Astrocyte (in vitro differentiated cells and primary cell): ENCODE results near the gene GPI. TPM values are rescaled to one million over a fixed set of nuclear protein-coding genes. Genes with fewer than 3 reads are reported as not detected.

Experiments used
- DNase-seq: peaks from one replicate; pipeline ENCODE4 v3.0.0-alpha.2; 2010; ENCODE audit warnings: low read depth
- FAIRE-seq: peaks from 2 replicates; lab custom pipeline; 2011; peaks lifted over from hg19 to GRCh38; lab: Jason Lieb, UNC
- H2AFZ ChIP-seq: 2 replicates; pipeline ENCODE4 v1.6.0; 2012; ENCODE audit warnings: low read depth, low read length, inconsistent platforms
- H3K27ac ChIP-seq: 2 replicates; pipeline ENCODE4 v1.5.1; 2011; ENCODE audit warnings: low read depth, low read length, inconsistent platforms
- H3K27me3 ChIP-seq: 2 replicates; pipeline ENCODE4 v1.6.0; 2011; ENCODE audit warnings: low read length, inconsistent platforms; ENCODE audit not compliant: insufficient read depth
- H3K36me3 ChIP-seq: 2 replicates; pipeline ENCODE4 v1.5.1; 2011; ENCODE audit warnings: low read length, inconsistent platforms; ENCODE audit not compliant: insufficient read depth
- H3K4me1 ChIP-seq: 2 replicates; pipeline ENCODE4 v1.5.1; 2011; ENCODE audit warnings: low read length, inconsistent platforms; ENCODE audit not compliant: insufficient read depth
- H3K4me2 ChIP-seq: 2 replicates; pipeline ENCODE4 v1.6.0; 2012; ENCODE audit warnings: low read length, inconsistent platforms
- H3K4me3 ChIP-seq: 2 replicates; pipeline ENCODE4 v1.5.1; 2011; ENCODE audit warnings: low read depth, mild to moderate bottlenecking, low read length, inconsistent platforms; ENCODE audit not compliant: insufficient read depth
- H3K79me2 ChIP-seq: 2 replicates; pipeline ENCODE4 v1.6.0; 2012; ENCODE audit warnings: mild to moderate bottlenecking, low read length, inconsistent platforms; ENCODE audit not compliant: insufficient read depth
- H3K9ac ChIP-seq: 2 replicates; pipeline ENCODE4 v1.6.0; 2012; ENCODE audit warnings: mild to moderate bottlenecking, low read length, inconsistent platforms
- H3K9me3 ChIP-seq: 2 replicates; pipeline ENCODE4 v1.5.1; 2012; ENCODE audit warnings: low read depth, mild to moderate bottlenecking, low read length, inconsistent platforms; ENCODE audit not compliant: insufficient read depth
- H4K20me1 ChIP-seq: 2 replicates; pipeline ENCODE4 v1.6.0; 2012; ENCODE audit warnings: low read length, inconsistent platforms; ENCODE audit not compliant: insufficient read depth
- H3K27ac Mint-ChIP-seq: one replicate; pipeline ENCODE4 v1.8.0; 2021; ENCODE audit warnings: mild to moderate bottlenecking, mixed read lengths; ENCODE audit not compliant: unreplicated experiment
- H3K27me3 Mint-ChIP-seq: one replicate; pipeline ENCODE4 v1.8.0; 2021; ENCODE audit warnings: low read depth, mixed read lengths; ENCODE audit not compliant: unreplicated experiment
- H3K36me3 Mint-ChIP-seq: one replicate; pipeline ENCODE4 v1.8.0; 2021; ENCODE audit warnings: low read depth, mixed read lengths; ENCODE audit not compliant: unreplicated experiment
- H3K4me1 Mint-ChIP-seq: one replicate; pipeline ENCODE4 v1.8.0; 2021; ENCODE audit warnings: low read depth, mixed read lengths; ENCODE audit not compliant: unreplicated experiment
- H3K4me3 Mint-ChIP-seq: one replicate; pipeline ENCODE4 v1.8.0; 2021; ENCODE audit warnings: mild to moderate bottlenecking, moderate library complexity, mixed read lengths; ENCODE audit not compliant: unreplicated experiment
- H3K9me3 Mint-ChIP-seq: one replicate; pipeline ENCODE4 v1.8.0; 2021; ENCODE audit warnings: mild to moderate bottlenecking, mixed read lengths; ENCODE audit not compliant: unreplicated experiment
- CTCF ChIP-seq: IDR thresholded peaks from 2 replicates; pipeline ENCODE4 v1.5.1; 2011; ENCODE audit warnings: low read depth, mild to moderate bottlenecking, inconsistent platforms, low read length, moderate library complexity; ENCODE audit not compliant: insufficient read depth
- EZH2 ChIP-seq: IDR thresholded peaks from 2 replicates; pipeline ENCODE4 v1.6.1; 2012; ENCODE audit warnings: mild to moderate bottlenecking, low read length, inconsistent platforms; ENCODE audit not compliant: insufficient read depth
- total RNA-seq: library from RNA; stranded (reverse); gene quantifications from 2 replicates; pipeline ENCODE4 v1.2.1, GENCODE V29; 2021

Gene GPI
- total RNA-seq, 1 donor from 2014 or later = 249 TPM

- H3K4me3 Mint-ChIP-seq = no peak overlapping the region
- no peak overlapping the region for H3K27ac ChIP-seq
- no peak for TF ChIP-seq EZH2
- no peak for TF ChIP-seq CTCF
- H3K4me3 ChIP-seq = no peak overlapping the region
- H3K27me3 Mint-ChIP-seq = no peaks in the 10 kb centered on the region
- H3K4me1 ChIP-seq = peaks cover 12% of the 10 kb centered on the region
- peaks cover 10% of the 10 kb centered on the region for H3K36me3 Mint-ChIP-seq
- peaks cover 9% of the 10 kb centered on the region for H3K4me1 Mint-ChIP-seq
- FAIRE-seq (no peak), DNase-seq (no peak)
- H4K20me1 ChIP-seq = no peaks in the 10 kb centered on the region
- H2AFZ ChIP-seq = no peak overlapping the region
- H3K36me3 ChIP-seq = peaks cover 5% of the 10 kb centered on the region
- H3K9me3 ChIP-seq = no peaks in the 10 kb centered on the region
- H3K27me3 ChIP-seq = no peaks in the 10 kb centered on the region
- no peak overlapping the region for H3K27ac Mint-ChIP-seq
- no peaks in the 10 kb centered on the region for H3K79me2 ChIP-seq
- no peak overlapping the region for H3K9ac ChIP-seq
- no peak overlapping the region for H3K4me2 ChIP-seq
- H3K9me3 Mint-ChIP-seq = no peaks in the 10 kb centered on the region
Measured at GRCh38 chr19:34357431-34357830, 7.6 kb upstream of the GPI start.

- H3K27ac Mint-ChIP-seq = peak overlapping the region; percentile 95
- H3K36me3 Mint-ChIP-seq = peaks cover 10% of the 10 kb centered on the region
- peak overlapping the region; percentile 47 for H3K27ac ChIP-seq
- FAIRE-seq (no peak), DNase-seq (peak; percentile 93)
- no peaks in the 10 kb centered on the region for H3K9me3 ChIP-seq
- H3K9me3 Mint-ChIP-seq = no peaks in the 10 kb centered on the region
- H3K4me1 ChIP-seq = peaks cover 12% of the 10 kb centered on the region
- H3K4me3 Mint-ChIP-seq = peak overlapping the region; percentile 82
- H3K4me3 ChIP-seq = peak overlapping the region; percentile 55
- H3K27me3 Mint-ChIP-seq = no peaks in the 10 kb centered on the region
- H3K27me3 ChIP-seq = no peaks in the 10 kb centered on the region
- peak overlapping the region; percentile 76 for H3K9ac ChIP-seq
- TF ChIP-seq CTCF (peak; percentile 36), EZH2 (no peak)
- H3K79me2 ChIP-seq = no peaks in the 10 kb centered on the region
- H3K4me2 ChIP-seq = peak overlapping the region; percentile 86
- peak overlapping the region; percentile 46 for H2AFZ ChIP-seq
- H3K4me1 Mint-ChIP-seq = peaks cover 9% of the 10 kb centered on the region
- H3K36me3 ChIP-seq = no peaks in the 10 kb centered on the region
- H4K20me1 ChIP-seq = no peaks in the 10 kb centered on the region
Measured at GRCh38 chr19:34359140-34359953, 5.6 kb upstream of the GPI start.

GRCh38 chr19:34359954-34360315 lies 5.1 kb upstream of the GPI start:
- no peaks in the 10 kb centered on the region for H3K27me3 ChIP-seq
- Mint-ChIP-seq H3K4me3 (peak overlapping the region; percentile 82), H3K9me3 (no peaks in the 10 kb centered on the region), H3K27me3 (no peaks in the 10 kb centered on the region), H3K36me3 (peaks cover 7% of the 10 kb centered on the region), H3K27ac (peak overlapping the region; percentile 82), H3K4me1 (peaks cover 9% of the 10 kb centered on the region)
- peak overlapping the region; percentile 76 for H3K9ac ChIP-seq
- TF ChIP-seq EZH2 (no peak), CTCF (no peak)
- H2AFZ ChIP-seq = peak overlapping the region; percentile 38
- no peaks in the 10 kb centered on the region for H3K36me3 ChIP-seq
- no peak overlapping the region for H3K27ac ChIP-seq
- H4K20me1 ChIP-seq = no peaks in the 10 kb centered on the region
- H3K4me3 ChIP-seq = peak overlapping the region; percentile 55
- no peak for FAIRE-seq
- no peaks in the 10 kb centered on the region for H3K9me3 ChIP-seq
- DNase-seq = no peak
- no peaks in the 10 kb centered on the region for H3K79me2 ChIP-seq
- peak overlapping the region; percentile 86 for H3K4me2 ChIP-seq
- H3K4me1 ChIP-seq = peaks cover 16% of the 10 kb centered on the region
